Astrocyte (in vitro differentiated cells and primary cell): ENCODE data around the gene RAD51B.

Experiments
- EZH2 ChIP-seq: IDR thresholded peaks from 2 replicates; pipeline ENCODE4 v1.6.1; 2012; ENCODE audit warnings: mild to moderate bottlenecking, low read length, inconsistent platforms; ENCODE audit not compliant: insufficient read depth
- TF ChIP-seq, protein P1 (sequence below): IDR thresholded peaks from 2 replicates; pipeline ENCODE4 v1.5.1; 2011; ENCODE audit warnings: low read depth, mild to moderate bottlenecking, inconsistent platforms, low read length, moderate library complexity; ENCODE audit not compliant: insufficient read depth

DNA sequence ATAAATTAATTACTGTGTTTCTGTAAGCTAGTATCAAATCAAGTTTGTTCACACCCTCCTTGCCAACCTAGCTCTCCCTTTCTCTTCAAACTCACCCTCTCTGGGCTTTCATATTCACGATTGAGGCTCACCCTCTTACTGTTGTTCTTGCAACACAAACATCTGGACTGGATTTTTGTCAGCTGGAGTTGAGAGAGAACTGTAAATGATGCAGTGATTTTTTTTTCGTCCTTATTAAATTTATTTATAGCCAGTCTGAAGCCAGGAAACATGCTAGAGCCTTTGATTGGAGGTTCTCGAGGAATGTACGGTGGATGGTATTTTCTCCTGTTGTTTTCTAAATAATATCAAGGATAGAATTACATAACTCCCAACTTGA is 488.2 kb downstream of the RAD51B start:
- TF ChIP-seq, protein P1, sequence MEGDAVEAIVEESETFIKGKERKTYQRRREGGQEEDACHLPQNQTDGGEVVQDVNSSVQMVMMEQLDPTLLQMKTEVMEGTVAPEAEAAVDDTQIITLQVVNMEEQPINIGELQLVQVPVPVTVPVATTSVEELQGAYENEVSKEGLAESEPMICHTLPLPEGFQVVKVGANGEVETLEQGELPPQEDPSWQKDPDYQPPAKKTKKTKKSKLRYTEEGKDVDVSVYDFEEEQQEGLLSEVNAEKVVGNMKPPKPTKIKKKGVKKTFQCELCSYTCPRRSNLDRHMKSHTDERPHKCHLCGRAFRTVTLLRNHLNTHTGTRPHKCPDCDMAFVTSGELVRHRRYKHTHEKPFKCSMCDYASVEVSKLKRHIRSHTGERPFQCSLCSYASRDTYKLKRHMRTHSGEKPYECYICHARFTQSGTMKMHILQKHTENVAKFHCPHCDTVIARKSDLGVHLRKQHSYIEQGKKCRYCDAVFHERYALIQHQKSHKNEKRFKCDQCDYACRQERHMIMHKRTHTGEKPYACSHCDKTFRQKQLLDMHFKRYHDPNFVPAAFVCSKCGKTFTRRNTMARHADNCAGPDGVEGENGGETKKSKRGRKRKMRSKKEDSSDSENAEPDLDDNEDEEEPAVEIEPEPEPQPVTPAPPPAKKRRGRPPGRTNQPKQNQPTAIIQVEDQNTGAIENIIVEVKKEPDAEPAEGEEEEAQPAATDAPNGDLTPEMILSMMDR = no peak
- TF ChIP-seq EZH2 = no peak
